ENCODE measurements around the gene ADORA1. TPM values are rescaled to one million over a fixed set of nuclear protein-coding genes. Genes with fewer than 3 reads are reported as not detected.

The ADORA1 gene
- total and polyA plus RNA-seq, 4 experiments from 2014 or later, result 0.10 TPM; not detected in 3

DNA sequence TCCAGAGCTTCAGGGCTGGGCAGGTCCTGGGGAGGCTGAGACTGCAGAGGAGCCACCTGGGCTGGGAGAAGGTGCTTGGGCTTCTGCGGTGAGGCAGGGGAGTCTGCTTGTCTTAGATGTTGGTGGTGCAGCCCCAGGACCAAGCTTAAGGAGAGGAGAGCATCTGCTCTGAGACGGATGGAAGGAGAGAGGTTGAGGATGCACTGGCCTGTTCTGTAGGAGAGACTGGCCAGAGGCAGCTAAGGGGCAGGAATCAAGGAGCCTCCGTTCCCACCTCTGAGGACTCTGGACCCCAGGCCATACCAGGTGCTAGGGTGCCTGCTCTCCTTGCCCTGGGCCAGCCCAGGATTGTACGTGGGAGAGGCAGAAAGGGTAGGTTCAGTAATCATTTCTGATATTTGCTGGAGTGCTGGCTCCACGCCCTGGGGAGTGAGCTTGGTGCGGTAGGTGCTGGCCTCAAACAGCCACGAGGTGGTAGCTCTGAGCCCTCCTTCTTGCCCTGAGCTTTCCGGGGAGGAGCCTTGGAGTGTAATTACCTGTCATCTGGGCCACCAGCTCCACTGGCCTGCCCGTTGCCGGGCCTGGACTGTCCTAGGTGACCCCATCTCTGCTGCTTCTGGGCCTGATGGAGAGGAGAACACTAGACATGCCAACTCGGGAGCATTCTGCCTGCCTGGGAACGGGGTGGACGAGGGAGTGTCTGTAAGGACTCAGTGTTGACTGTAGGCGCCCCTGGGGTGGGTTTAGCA, 38.8 kb downstream of the ADORA1 start:
- no peaks in the 10 kb centered on the region for H3K4me1 Mint-ChIP-seq
- Histone ChIP-seq H3K27me3 (ENCODE audit: insufficient read depth, low read length) (no peaks in the 10 kb centered on the region), H3K9me3 (ENCODE audit: control insufficient read depth in 1 of 2, low read length in 2 of 2) (no peaks in the 10 kb centered on the region), H3K4me3 (ENCODE audit: low read length in 2 of 2) (no peak overlapping the region), H3K4me1 (ENCODE audit: insufficient read depth, low read length) (no peaks in the 10 kb centered on the region), H3K36me3 (ENCODE audit: insufficient read depth, low read length) (no peaks in the 10 kb centered on the region), H3K27ac (ENCODE audit: low read depth, low read length) (no peak overlapping the region)
- H3K4me3 Mint-ChIP-seq, result no peak overlapping the region
- ChIA-PET CTCF (ENCODE audit: partially characterized antibody) (interaction anchor here (0.8 kb wide), 1 partner anchor 127 kb away, joined by 3 read pairs; no protein-coding TSS in a partner anchor), POLR2A (ENCODE audit: partially characterized antibody) (no interaction called here)
- H3K9me3 Mint-ChIP-seq, result no peaks in the 10 kb centered on the region
- H3K27ac Mint-ChIP-seq, result no peak overlapping the region
- intact Hi-C loops (cut with micrococcal nuclease), result no loop called here
- DNase-seq, result peak in 1 of 5 donors; percentile 5
- no peaks in the 10 kb centered on the region for H3K36me3 Mint-ChIP-seq
- peaks cover 10 to 19% of the 10 kb centered on the region in 2 donors for H3K27me3 Mint-ChIP-seq

GRCh38 chr1:203167026-203167912, 39.7 kb downstream of the ADORA1 start:
- Mint-ChIP-seq H3K27ac (no peak overlapping the region), H3K9me3 (no peaks in the 10 kb centered on the region), H3K4me3 (no peak overlapping the region), H3K4me1 (no peaks in the 10 kb centered on the region), H3K36me3 (no peaks in the 10 kb centered on the region), H3K27me3 (peaks cover 8 to 19% of the 10 kb centered on the region in 2 donors)
- ChIA-PET CTCF (ENCODE audit: partially characterized antibody) (no interaction called here), POLR2A (ENCODE audit: partially characterized antibody) (no interaction called here)
- Histone ChIP-seq H3K27ac (ENCODE audit: low read depth, low read length) (no peak overlapping the region), H3K4me3 (ENCODE audit: low read length in 2 of 2) (no peak overlapping the region), H3K4me1 (ENCODE audit: insufficient read depth, low read length) (no peaks in the 10 kb centered on the region), H3K9me3 (ENCODE audit: control insufficient read depth in 1 of 2, low read length in 2 of 2) (no peaks in the 10 kb centered on the region), H3K36me3 (ENCODE audit: insufficient read depth, low read length) (no peaks in the 10 kb centered on the region), H3K27me3 (ENCODE audit: insufficient read depth, low read length) (no peaks in the 10 kb centered on the region)
- intact Hi-C loops (cut with micrococcal nuclease), result no loop called here
- no peak for DNase-seq

DNA sequence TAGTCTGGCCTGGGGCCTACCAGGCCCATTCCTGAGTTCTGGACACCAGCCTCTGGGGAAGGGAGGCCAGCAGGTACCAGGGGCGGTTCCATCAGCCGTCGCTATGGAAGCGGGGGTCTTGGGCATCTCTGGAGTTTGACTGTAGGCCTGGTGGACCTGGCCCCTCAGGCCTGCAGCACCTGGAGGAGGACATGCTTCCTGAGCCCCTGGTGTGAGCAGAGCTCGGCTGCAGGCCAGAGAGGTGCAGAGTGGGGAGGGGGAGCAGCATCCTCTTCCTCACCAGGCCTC, 40.3 kb downstream of the ADORA1 start:
- no peak for DNase-seq
- CTCF ChIA-PET (ENCODE audit: partially characterized antibody), result no interaction called here

GRCh38 chr1:203168256-203168786, 40.8 kb downstream of the ADORA1 start:
- ChIA-PET POLR2A (ENCODE audit: partially characterized antibody) (no interaction called here), CTCF (ENCODE audit: partially characterized antibody) (interaction anchor here (0.7 kb wide), 1 partner anchor 129 kb away, joined by 3 read pairs; no protein-coding TSS in a partner anchor)
- no peaks in the 10 kb centered on the region for H3K36me3 Mint-ChIP-seq
- H3K36me3 ChIP-seq (ENCODE audit: insufficient read depth, low read length), result no peaks in the 10 kb centered on the region
- no peaks in the 10 kb centered on the region for H3K9me3 Mint-ChIP-seq
- H3K27me3 ChIP-seq (ENCODE audit: insufficient read depth, low read length), result no peaks in the 10 kb centered on the region
- H3K27ac ChIP-seq (ENCODE audit: low read depth, low read length), result no peak overlapping the region
- no peaks in the 10 kb centered on the region for H3K9me3 ChIP-seq (ENCODE audit: control insufficient read depth in 1 of 2, low read length in 2 of 2)
- no peaks in the 10 kb centered on the region for H3K4me1 ChIP-seq (ENCODE audit: insufficient read depth, low read length)
- peaks cover 8 to 16% of the 10 kb centered on the region in 2 donors for H3K27me3 Mint-ChIP-seq
- no peak overlapping the region for H3K27ac Mint-ChIP-seq
- intact Hi-C loops (cut with micrococcal nuclease), result no loop called here
- DNase-seq, result no peak
- no peaks in the 10 kb centered on the region for H3K4me1 Mint-ChIP-seq
- no peak overlapping the region for H3K4me3 ChIP-seq (ENCODE audit: low read length in 2 of 2)
- no peak overlapping the region for H3K4me3 Mint-ChIP-seq

More for the DNA sequence above, 40.3 kb downstream of the ADORA1 start:
- Histone ChIP-seq H3K4me1 (ENCODE audit: insufficient read depth, low read length) (no peaks in the 10 kb centered on the region), H3K27me3 (ENCODE audit: insufficient read depth, low read length) (no peaks in the 10 kb centered on the region), H3K4me3 (ENCODE audit: low read length in 2 of 2) (no peak overlapping the region), H3K27ac (ENCODE audit: low read depth, low read length) (no peak overlapping the region), H3K9me3 (ENCODE audit: control insufficient read depth in 1 of 2, low read length in 2 of 2) (no peaks in the 10 kb centered on the region), H3K36me3 (ENCODE audit: insufficient read depth, low read length) (no peaks in the 10 kb centered on the region)
- Mint-ChIP-seq H3K27me3 (peaks cover 8 to 17% of the 10 kb centered on the region in 2 donors), H3K36me3 (no peaks in the 10 kb centered on the region), H3K27ac (no peak overlapping the region), H3K4me1 (no peaks in the 10 kb centered on the region), H3K4me3 (no peak overlapping the region), H3K9me3 (no peaks in the 10 kb centered on the region)
- intact Hi-C loops (cut with micrococcal nuclease), result no loop called here
- POLR2A ChIA-PET (ENCODE audit: partially characterized antibody), result no interaction called here

- no peak overlapping the region for H3K4me3 Mint-ChIP-seq
- H3K4me3 ChIP-seq (ENCODE audit: low read length in 2 of 2), result no peak overlapping the region
- H3K36me3 Mint-ChIP-seq, result no peaks in the 10 kb centered on the region
- DNase-seq, result no peak
- H3K4me1 ChIP-seq (ENCODE audit: insufficient read depth, low read length), result no peaks in the 10 kb centered on the region
- no peaks in the 10 kb centered on the region for H3K9me3 Mint-ChIP-seq
- no peaks in the 10 kb centered on the region for H3K9me3 ChIP-seq (ENCODE audit: control insufficient read depth in 1 of 2, low read length in 2 of 2)
- ChIA-PET POLR2A (ENCODE audit: partially characterized antibody) (no interaction called here), CTCF (ENCODE audit: partially characterized antibody) (interaction anchor here (0.7 kb wide), 1 partner anchor 130 kb away, joined by 3 read pairs; no protein-coding TSS in a partner anchor)
- no peaks in the 10 kb centered on the region for H3K27me3 ChIP-seq (ENCODE audit: insufficient read depth, low read length)
- intact Hi-C loops (cut with micrococcal nuclease), result no loop called here
- no peaks in the 10 kb centered on the region for H3K36me3 ChIP-seq (ENCODE audit: insufficient read depth, low read length)
- no peak overlapping the region for H3K27ac ChIP-seq (ENCODE audit: low read depth, low read length)
- no peak overlapping the region for H3K27ac Mint-ChIP-seq
- H3K27me3 Mint-ChIP-seq, result peaks cover 7 to 14% of the 10 kb centered on the region in 2 donors
- no peaks in the 10 kb centered on the region for H3K4me1 Mint-ChIP-seq
Measured at GRCh38 chr1:203168991-203169390, 41.5 kb downstream of the ADORA1 start.

DNA sequence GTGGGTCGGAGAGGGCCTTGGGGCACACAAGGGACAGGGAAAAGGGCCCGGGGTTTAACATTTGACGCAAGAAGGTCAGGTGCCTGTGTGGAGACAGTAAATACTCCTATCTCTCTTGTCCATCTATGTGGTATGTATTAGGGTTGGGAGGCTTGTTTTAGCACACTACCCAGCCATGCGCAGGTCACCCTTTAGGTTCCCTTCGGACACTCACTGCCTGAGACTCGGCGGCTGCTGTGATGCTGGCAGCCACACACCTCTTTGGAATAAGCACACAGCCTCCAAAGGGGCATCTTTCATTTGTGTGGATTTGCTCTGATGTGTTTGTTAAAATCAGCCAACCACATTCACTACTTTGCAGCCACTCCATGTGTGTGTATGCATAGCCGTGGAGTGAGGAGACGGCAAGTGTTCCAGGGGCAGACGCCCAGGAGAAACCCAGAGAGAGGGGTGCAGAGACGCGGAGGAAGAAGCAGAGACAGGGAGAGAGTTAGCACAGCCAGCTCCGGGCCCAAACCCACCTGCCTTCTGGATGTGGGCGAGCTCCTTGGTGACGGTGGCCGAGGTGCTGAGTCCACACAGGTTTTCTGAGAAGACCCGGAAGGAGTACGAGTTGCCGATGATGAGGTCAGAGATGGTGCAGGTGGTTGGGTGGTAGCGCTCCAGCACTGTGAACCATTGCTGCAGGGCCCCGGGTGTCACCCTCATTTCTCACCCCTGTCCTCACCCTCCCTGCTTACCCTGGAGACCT, 42.4 kb downstream of the ADORA1 start:
- ChIA-PET CTCF (ENCODE audit: partially characterized antibody) (no interaction called here), POLR2A (ENCODE audit: partially characterized antibody) (no interaction called here)
- no peaks in the 10 kb centered on the region for H3K36me3 Mint-ChIP-seq
- H3K27me3 ChIP-seq (ENCODE audit: insufficient read depth, low read length), result no peaks in the 10 kb centered on the region
- H3K27me3 Mint-ChIP-seq, result peaks cover 4 to 10% of the 10 kb centered on the region in 2 donors
- no peaks in the 10 kb centered on the region for H3K4me1 ChIP-seq (ENCODE audit: insufficient read depth, low read length)
- H3K4me1 Mint-ChIP-seq, result no peaks in the 10 kb centered on the region
- no peak overlapping the region for H3K4me3 ChIP-seq (ENCODE audit: low read length in 2 of 2)
- H3K9me3 ChIP-seq (ENCODE audit: control insufficient read depth in 1 of 2, low read length in 2 of 2), result no peaks in the 10 kb centered on the region
- H3K27ac Mint-ChIP-seq, result no peak overlapping the region
- H3K27ac ChIP-seq (ENCODE audit: low read depth, low read length), result no peak overlapping the region
- DNase-seq, result no peak
- no peak overlapping the region for H3K4me3 Mint-ChIP-seq
- intact Hi-C loops (cut with micrococcal nuclease), result no loop called here
- H3K36me3 ChIP-seq (ENCODE audit: insufficient read depth, low read length), result no peaks in the 10 kb centered on the region
- H3K9me3 Mint-ChIP-seq, result no peaks in the 10 kb centered on the region
